ENCODE data around the gene SCLY.
"Not testable (repeated sequence)": the region's sequence is repeated elsewhere in the genome, so short reads cannot be mapped to it uniquely, and the experiment has no call there.

The SCLY gene

GRCh38 chr2:238040918-238041317 lies 19.9 kb upstream of the SCLY start:
- DNase-seq: no peak

- DNase-seq: no peak
Measured at GRCh38 chr2:238042090-238042489, 18.7 kb upstream of the SCLY start.

GRCh38 chr2:238042849-238043584 lies 17.8 kb upstream of the SCLY start:
- DNase-seq: no peak

- no peak for DNase-seq
Measured at GRCh38 chr2:238043851-238044250, 16.9 kb upstream of the SCLY start.

- peak; percentile 27 for DNase-seq
Measured at GRCh38 chr2:238045575-238045974, 15.2 kb upstream of the SCLY start.

GRCh38 chr2:238046725-238047270 lies 14.0 kb upstream of the SCLY start:
- no peak for DNase-seq

GRCh38 chr2:238053191-238053776 lies 7.5 kb upstream of the SCLY start:
- DNase-seq: no peak

- no peak for DNase-seq
Measured at GRCh38 chr2:238055841-238056240, 5.0 kb upstream of the SCLY start.

- DNase-seq: not testable (repeated sequence)
Measured at GRCh38 chr2:238057696-238058575, 2.9 kb upstream of the SCLY start.

- DNase-seq: no peak
Measured at GRCh38 chr2:238059505-238059904, 1.3 kb upstream of the SCLY start.

GRCh38 chr2:238060096-238060541 lies 682 bp upstream of the SCLY start:
- DNase-seq: no peak

GRCh38 chr2:238061315-238062202 lies 758 bp downstream of the SCLY start:
- peak; percentile 86 for DNase-seq

GRCh38 chr2:238063414-238064189 lies 2.8 kb downstream of the SCLY start:
- DNase-seq: no peak

- DNase-seq: no peak
Measured at GRCh38 chr2:238064376-238064775, 3.6 kb downstream of the SCLY start.

GRCh38 chr2:238065071-238065846 lies 4.5 kb downstream of the SCLY start:
- no peak for DNase-seq

GRCh38 chr2:238066218-238066617 lies 5.4 kb downstream of the SCLY start:
- DNase-seq: no peak

- DNase-seq: not testable (repeated sequence)
Measured at GRCh38 chr2:238066718-238067117, 5.9 kb downstream of the SCLY start.

GRCh38 chr2:238067939-238068338 lies 7.1 kb downstream of the SCLY start:
- DNase-seq: no peak

GRCh38 chr2:238069021-238069709 lies 8.4 kb downstream of the SCLY start:
- no peak for DNase-seq

GRCh38 chr2:238069877-238070276 lies 9.1 kb downstream of the SCLY start:
- DNase-seq: no peak

All from DMS53 (cell line).